ENCODE results near the gene RSPH9. TPM values are rescaled to one million over a fixed set of nuclear protein-coding genes. Genes with fewer than 3 reads are reported as not detected.

The RSPH9 gene
- total RNA-seq, 1 donor from 2014 or later: 0.20 TPM

DNA sequence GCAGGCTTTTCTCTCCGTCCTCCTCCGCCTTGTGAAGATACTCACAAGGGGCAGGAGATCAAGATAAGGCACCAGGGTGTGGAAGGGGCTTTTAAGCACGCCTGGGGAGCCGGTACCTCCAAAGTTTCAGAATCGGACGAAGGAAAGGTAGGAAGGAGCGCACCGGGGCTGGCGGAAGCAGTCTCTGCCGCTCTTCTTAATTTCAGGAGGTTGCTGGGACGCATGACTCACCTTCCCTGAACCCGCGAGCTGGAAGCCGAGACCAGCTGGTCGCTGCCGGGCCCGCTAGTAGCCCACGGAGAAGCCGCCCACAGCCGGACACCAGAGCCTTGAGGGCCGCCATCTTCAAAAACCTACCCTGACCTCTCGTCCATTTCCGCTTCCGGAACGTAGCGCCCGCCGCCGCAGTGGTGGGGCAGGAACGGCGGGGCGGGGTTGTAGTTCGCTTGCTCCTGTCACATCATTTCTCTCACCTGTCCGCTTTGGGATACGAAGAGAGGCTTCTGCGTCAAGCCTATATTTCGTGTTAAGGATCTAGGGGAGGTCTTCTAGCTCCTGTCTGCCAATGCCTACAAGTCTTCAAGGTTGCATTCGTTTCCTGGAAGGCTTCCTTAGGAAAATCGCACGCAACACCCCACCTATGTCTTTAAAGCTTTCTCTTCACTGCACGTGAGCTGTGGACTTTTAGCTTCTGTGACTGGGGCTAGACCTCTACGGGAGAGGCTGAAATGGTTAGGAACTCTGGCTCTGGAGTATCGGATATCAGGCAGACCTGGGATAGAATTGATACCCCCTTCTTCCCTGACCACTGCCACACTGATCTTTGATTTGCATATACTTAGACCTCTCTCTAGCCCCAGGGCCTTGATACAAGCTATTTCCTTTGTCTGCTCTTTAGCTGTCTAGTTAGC lies 42.9 kb downstream of the RSPH9 start, which contains the start of gene MRPS18A:
Gene MRPS18A (minus strand): TSS at position 355 of the 911 bp plus-strand sequence. CDS start 12 bp downstream, at position 343.
- no peaks in the 10 kb centered on the region for H3K27me3 ChIP-seq
- intact Hi-C loops (cut with DNase I): no loop called here

DNA sequence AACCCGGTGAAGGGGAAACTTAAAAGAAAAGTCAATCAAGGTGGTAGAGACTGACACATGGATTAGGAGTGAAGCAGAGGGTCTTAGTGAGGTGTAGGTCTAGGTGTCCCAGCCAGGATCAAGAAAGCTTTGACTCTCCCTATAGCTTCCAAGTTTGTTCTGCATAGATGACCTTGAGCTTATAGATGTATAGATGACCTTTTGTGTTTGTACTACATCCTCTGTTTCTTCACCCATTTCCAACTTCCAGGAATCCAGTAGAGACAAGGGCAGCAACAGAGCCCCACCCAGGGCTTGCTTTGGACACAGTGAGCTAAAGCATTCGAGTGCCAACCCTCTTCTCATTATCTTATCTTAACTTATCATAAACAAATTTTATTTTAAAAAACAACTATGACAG lies 44.6 kb downstream of the RSPH9 start:
- TF ChIP-seq, protein P1, sequence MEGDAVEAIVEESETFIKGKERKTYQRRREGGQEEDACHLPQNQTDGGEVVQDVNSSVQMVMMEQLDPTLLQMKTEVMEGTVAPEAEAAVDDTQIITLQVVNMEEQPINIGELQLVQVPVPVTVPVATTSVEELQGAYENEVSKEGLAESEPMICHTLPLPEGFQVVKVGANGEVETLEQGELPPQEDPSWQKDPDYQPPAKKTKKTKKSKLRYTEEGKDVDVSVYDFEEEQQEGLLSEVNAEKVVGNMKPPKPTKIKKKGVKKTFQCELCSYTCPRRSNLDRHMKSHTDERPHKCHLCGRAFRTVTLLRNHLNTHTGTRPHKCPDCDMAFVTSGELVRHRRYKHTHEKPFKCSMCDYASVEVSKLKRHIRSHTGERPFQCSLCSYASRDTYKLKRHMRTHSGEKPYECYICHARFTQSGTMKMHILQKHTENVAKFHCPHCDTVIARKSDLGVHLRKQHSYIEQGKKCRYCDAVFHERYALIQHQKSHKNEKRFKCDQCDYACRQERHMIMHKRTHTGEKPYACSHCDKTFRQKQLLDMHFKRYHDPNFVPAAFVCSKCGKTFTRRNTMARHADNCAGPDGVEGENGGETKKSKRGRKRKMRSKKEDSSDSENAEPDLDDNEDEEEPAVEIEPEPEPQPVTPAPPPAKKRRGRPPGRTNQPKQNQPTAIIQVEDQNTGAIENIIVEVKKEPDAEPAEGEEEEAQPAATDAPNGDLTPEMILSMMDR (IDR thresholded peaks at IDR 0.05): no peak
- DNase-seq: no peak
- intact Hi-C loops (cut with DNase I): no loop called here
- Histone ChIP-seq H3K27me3 (no peaks in the 10 kb centered on the region), H3K4me3 (no peak overlapping the region), H3K4me1 (peaks cover 10% of the 10 kb centered on the region), H3K27ac (no peak overlapping the region), H3K36me3 (no peaks in the 10 kb centered on the region), H3K9me3 (no peaks in the 10 kb centered on the region)
- ATAC-seq: no peak

More for the DNA sequence above, 42.9 kb downstream of the RSPH9 start, which contains the start of gene MRPS18A:
- ATAC-seq (peak; percentile 98), DNase-seq (peak; percentile 93)
- peaks cover 19% of the 10 kb centered on the region for H3K4me1 ChIP-seq
- H3K27ac ChIP-seq: peak within 1 kb of the TSS; percentile 73
- no peaks in the 10 kb centered on the region for H3K36me3 ChIP-seq
- H3K9me3 ChIP-seq: no peaks in the 10 kb centered on the region
- TF ChIP-seq, protein P1 (IDR thresholded peaks at IDR 0.05): no peak
- H3K4me3 ChIP-seq: peak within 1 kb of the TSS; percentile 76

DNA sequence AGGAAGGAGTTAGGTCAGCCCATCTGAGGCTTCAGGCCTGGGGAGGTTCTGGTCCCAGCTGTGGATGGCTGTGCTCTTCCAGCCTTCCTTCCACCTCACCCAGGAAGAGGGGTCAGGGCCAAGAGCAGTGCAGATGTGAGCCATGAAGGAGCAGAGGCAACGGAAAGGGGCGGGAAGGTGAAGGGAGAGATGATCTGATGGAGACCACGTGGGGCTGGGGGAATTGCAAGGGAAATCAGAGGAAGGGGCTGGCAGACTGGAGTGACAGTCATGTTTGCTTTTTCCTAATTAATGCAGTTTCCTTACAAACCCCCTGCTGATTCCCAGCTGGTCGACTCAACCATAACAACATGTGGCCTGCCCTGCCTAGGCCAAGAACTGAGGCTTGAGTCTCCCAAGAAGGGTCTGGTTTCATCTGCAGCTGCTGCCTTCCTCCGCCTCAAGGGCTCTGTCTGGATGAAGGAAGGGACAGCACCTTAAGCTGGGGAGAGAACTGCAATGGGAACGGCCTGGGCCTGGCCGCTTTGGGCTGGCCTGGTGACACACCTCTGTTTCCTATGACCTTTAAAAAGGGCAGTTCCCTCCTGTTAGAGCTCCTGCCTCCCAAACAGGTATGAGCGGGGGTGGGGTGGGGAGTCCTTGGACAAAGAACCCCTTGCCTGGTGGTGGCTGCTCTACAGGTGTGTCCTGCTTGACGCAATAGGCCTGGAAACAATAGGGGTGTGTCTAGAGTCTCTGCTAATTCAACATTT lies 50.6 kb downstream of the RSPH9 start:
- Histone ChIP-seq H3K36me3 (no peaks in the 10 kb centered on the region), H3K9me3 (no peaks in the 10 kb centered on the region), H3K4me3 (no peak overlapping the region), H3K27me3 (no peaks in the 10 kb centered on the region), H3K4me1 (peaks cover 22% of the 10 kb centered on the region), H3K27ac (no peak overlapping the region)
- intact Hi-C loops (cut with DNase I): no loop called here
- peak; percentile 80 for ATAC-seq
- TF ChIP-seq, protein P1 (IDR thresholded peaks at IDR 0.05): no peak
- peak; percentile 74 for DNase-seq

DNA sequence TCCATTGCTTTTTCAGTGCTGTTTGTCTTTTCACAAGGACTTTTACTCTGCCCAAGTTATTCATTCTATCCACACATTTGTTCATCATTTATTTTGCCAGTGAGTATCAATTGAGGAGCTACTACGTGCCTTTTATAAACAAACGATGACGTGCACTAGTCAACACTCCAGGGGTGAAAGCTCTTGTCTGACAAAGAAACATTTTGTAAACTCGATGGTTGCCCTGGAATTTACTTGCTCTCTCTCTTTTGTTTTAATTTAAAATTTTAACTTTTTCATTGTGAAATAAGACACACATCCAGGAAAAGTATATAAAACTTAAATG lies 51.1 kb downstream of the RSPH9 start:
- Histone ChIP-seq H3K4me1 (peaks cover 22% of the 10 kb centered on the region), H3K27ac (no peak overlapping the region), H3K9me3 (no peaks in the 10 kb centered on the region), H3K4me3 (no peak overlapping the region), H3K27me3 (no peaks in the 10 kb centered on the region), H3K36me3 (no peaks in the 10 kb centered on the region)
- DNase-seq (no peak), ATAC-seq (no peak)
- TF ChIP-seq, protein P1 (IDR thresholded peaks at IDR 0.05): no peak
- intact Hi-C loops (cut with DNase I): no loop called here

DNA sequence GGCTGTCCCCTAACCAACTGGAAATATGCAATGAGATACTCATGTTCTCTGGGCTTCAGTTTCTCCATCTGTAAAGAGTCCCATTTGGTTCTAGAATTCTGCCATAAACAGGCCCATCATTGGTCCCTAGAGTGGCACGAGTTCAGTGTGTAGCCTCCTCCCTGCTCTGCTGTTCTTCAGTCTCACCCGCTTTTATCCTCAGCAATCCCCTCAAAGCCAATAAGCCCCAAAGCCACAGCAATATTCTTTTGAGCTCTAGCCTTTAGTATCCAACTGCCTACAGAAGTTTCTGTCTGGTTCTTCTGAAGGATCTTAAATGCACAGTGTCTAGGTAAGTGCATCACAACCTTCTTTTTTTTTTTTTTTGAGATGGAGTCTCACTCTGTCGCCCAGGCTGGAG lies 52.6 kb downstream of the RSPH9 start:
- DNase-seq (no peak), ATAC-seq (no peak)
- no peaks in the 10 kb centered on the region for H3K36me3 ChIP-seq
- H3K9me3 ChIP-seq: no peaks in the 10 kb centered on the region
- TF ChIP-seq, protein P1 (IDR thresholded peaks at IDR 0.05): no peak
- peaks cover 32% of the 10 kb centered on the region for H3K4me1 ChIP-seq
- no peak overlapping the region for H3K27ac ChIP-seq
- no peak overlapping the region for H3K4me3 ChIP-seq
- intact Hi-C loops (cut with DNase I): no loop called here
- no peaks in the 10 kb centered on the region for H3K27me3 ChIP-seq

Measured in upper lobe of right lung (tissue), 1 donor.